GM21723 (cell line): ENCODE measurements around the gene COA1.
"Not testable (repeated sequence)": the region's sequence is repeated elsewhere in the genome, so short reads cannot be mapped to it uniquely, and the experiment has no call there.

Experiments used
- ATAC-seq: cut with Tn5 transposase; IDR thresholded peaks from one replicate; pipeline ENCODE4 v1.9.1; 2021; ENCODE audit warnings: mild to moderate bottlenecking, moderate library complexity; ENCODE audit not compliant: unreplicated experiment

COA1 gene

GRCh38 chr7:43609097-43609496 is 120.2 kb downstream of the COA1 start:
- no peak for ATAC-seq

GRCh38 chr7:43604251-43604650 is 125.1 kb downstream of the COA1 start:
- ATAC-seq, result no peak

- ATAC-seq, result no peak
Measured at GRCh38 chr7:43602256-43602655, 127.1 kb downstream of the COA1 start.

GRCh38 chr7:43600056-43600455 is 129.3 kb downstream of the COA1 start:
- no peak for ATAC-seq

- not testable (repeated sequence) for ATAC-seq
Measured at GRCh38 chr7:43596426-43596825, 132.9 kb downstream of the COA1 start.

GRCh38 chr7:43594020-43594419 is 135.3 kb downstream of the COA1 start:
- ATAC-seq, result no peak

- no peak for ATAC-seq
Measured at GRCh38 chr7:43593010-43593409, 136.3 kb downstream of the COA1 start.

- ATAC-seq, result no peak
Measured at GRCh38 chr7:43592326-43592725, 137.0 kb downstream of the COA1 start.

- peak; percentile 18 for ATAC-seq
Measured at GRCh38 chr7:43591558-43592180, 137.7 kb downstream of the COA1 start.

- peak; percentile 68 for ATAC-seq
Measured at GRCh38 chr7:43590862-43591557, 138.3 kb downstream of the COA1 start.

- no peak for ATAC-seq
Measured at GRCh38 chr7:43589728-43590127, 139.6 kb downstream of the COA1 start.
